ENCODE results near the gene BTBD18. TPM values are rescaled to one million over a fixed set of nuclear protein-coding genes. Genes with fewer than 3 reads are reported as not detected.

Gene BTBD18, protein sequence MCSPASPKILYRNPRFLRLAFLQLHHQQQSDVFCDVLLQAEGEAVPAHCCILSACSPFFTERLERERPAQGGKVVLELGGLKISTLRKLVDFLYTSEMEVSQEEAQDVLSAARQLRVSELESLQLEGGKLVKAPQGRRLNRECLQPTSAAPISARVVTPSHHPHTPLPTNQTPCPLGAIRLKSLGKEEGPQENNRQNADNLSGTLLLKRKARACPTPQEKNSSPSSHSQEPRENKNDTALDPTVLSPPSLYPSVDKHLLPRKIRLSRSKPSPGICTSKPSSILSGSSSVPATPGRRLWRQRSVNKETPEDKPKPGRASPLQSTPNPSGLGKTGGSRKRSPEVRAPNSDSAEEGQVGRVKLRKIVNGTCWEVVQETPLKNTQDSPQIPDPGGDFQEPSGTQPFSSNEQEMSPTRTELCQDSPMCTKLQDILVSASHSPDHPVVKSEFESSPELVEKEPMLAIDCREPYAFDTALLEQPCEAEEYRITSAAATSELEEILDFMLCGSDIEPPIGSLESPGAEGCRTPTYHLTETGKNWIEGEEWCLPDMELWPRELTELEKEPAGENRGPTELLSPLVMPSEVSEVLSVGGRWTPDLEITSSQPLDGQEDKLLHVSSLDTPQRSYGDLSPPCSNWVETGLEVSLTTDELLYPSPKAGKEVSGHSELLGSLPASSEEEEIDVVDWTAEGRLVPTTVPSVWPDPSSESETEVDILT
- not detected in 2 replicates for total RNA-seq

DNA sequence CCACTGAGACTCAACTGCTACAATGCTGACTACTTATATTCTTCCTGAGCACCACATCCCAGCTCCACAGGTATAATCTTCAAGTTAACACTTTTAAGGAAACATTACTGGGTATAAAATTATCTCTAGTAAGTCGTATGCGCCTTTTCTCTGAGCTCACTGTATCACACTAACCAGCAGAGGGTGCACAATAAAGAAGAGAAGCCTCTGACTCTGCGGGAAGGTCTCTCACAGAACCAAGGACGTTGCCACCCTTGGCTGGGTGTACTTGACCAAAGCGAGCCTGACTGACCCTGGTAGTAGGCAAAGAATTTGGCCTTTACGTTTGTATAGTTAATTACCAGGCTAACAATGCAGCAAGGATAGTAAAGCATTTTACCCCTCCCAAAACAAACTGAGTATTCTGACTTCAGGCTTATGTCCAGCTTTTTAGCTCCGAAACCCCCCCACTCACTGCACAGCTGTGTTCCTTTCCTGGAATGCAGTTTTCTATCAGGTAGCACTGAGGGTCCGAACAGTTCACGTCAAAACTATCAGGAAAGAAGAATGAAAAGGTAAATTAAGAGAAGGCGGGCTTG, at the start of gene BTBD18:
Gene BTBD18, minus strand, starts transcription at position 144 of the 578 bp plus-strand sequence. CDS start 631 bp downstream, outside the sequence.

GRCh38 chr11:57761301-57762234, 9.9 kb upstream of the BTBD18 start, which contains the start of gene CTNND1:
CTNND1 (plus strand) TSS chr11:57761802; CDS start chr11:57791479, 29,677 bp downstream.

GRCh38 chr11:57741132-57742086, 10.2 kb downstream of the BTBD18 start, which contains the start of gene SELENOH:
SELENOH (plus strand) TSS chr11:57741491; CDS start chr11:57741596, 105 bp downstream.

GRCh38 chr11:57712256-57713150, 39.1 kb downstream of the BTBD18 start, which contains the start of gene TMX2:
TMX2 (plus strand) TSS chr11:57712593; CDS start chr11:57712619, 26 bp downstream.

GRCh38 chr11:57711414-57712255, 40.0 kb downstream of the BTBD18 start, which contains the start of gene MED19:
MED19 (minus strand) TSS chr11:57712215; CDS start chr11:57712179, 36 bp downstream.

Other genes with a start within 250 kb of the BTBD18 start
- 17.1 and 18.8 TPM in 2 replicates for gene SLC43A1, start 236.1 kb downstream of the BTBD18 start, total RNA-seq
- gene TIMM10, start 221.1 kb downstream of the BTBD18 start, total RNA-seq: 53.1 and 56.5 TPM in 2 replicates
- gene SMTNL1, start 214.2 kb downstream of the BTBD18 start, total RNA-seq: not detected in 2 replicates
- gene UBE2L6, start 184.1 kb downstream of the BTBD18 start, total RNA-seq: 35.1 and 41.9 TPM in 2 replicates
- gene SERPING1, start 154.1 kb downstream of the BTBD18 start, total RNA-seq: 56.3 and 67.6 TPM in 2 replicates
- 0.17 and 0.45 TPM in 2 replicates for gene YPEL4, start 101.9 kb downstream of the BTBD18 start, total RNA-seq
- 15.0 and 15.8 TPM in 2 replicates for gene CLP1, start 94.1 kb downstream of the BTBD18 start, total RNA-seq
- 37.3 and 39.7 TPM in 2 replicates for gene ZDHHC5, start 83.7 kb downstream of the BTBD18 start, total RNA-seq
- 25.4 and 36.4 TPM in 2 replicates for gene MED19, start 39.6 kb downstream of the BTBD18 start, total RNA-seq
- gene TMX2, start 39.2 kb downstream of the BTBD18 start, total RNA-seq: 59.6 and 60.0 TPM in 2 replicates
- 220 and 229 TPM in 2 replicates for gene SELENOH, start 10.3 kb downstream of the BTBD18 start, total RNA-seq
- gene CTNND1, start 10.0 kb upstream of the BTBD18 start, total RNA-seq: 61.7 and 64.1 TPM in 2 replicates

All from bronchus fibroblast of lung (primary cell).